Measurements from ENCODE around the gene CPNE5.

The CPNE5 gene

GRCh38 chr6:36829919-36830544 lies 9.2 kb downstream of the CPNE5 start:
- CTCF ChIA-PET = interaction anchor here (0.8 to 14.0 kb wide), 4 partner anchors 10 to 63 kb away, joined by 3 to 128 read pairs (median 4); no protein-coding TSS in a partner anchor

DNA sequence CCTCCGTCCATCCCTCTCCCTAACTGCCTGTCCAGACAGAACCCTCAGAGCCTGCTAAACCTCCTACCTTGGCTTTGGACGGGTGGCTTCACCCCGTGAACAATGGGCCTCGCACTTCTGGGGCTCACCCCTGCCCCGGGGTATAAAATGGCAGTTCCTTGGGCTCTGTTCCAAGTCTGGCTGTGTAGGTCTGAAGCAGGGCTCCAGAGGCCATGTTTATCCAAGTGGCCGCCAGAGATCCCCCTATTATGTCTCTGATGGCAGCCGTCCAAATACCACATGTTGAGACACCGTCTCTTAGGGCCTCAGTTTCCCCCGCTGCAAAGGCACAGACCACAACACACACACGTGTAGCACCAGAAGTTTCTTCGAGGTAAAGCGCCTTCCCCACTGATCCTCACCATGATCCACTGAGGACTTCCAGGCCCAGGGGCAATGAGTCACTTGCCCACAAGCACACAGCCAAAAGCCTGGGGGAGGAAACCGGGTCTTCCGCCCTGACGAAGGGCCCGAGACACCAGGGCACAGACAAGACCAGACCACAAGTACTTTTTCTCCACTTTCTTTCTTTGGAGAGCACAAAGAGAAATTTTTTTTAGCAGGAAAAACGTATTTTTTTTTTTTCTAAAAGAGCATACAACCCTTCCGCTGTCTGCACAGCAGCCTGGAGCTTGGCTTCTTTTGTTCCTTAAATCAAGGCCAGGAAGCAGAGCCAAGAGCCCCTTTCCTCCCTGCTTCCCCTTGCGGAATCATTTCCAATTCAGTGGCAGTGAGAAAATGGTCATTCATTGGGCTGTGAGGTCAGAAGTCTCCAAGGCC lies 11.8 kb downstream of the CPNE5 start:
- H3K4me1 ChIP-seq (ENCODE audit: control extremely low read depth in 1 of 4, control insufficient read depth in 4 of 4, insufficient read depth in 4 of 4, low read length in 3 of 4) = peaks cover 2 to 30% (median 24%) of the 10 kb centered on the region in 4 experiments
- no peaks in the 10 kb centered on the region for H3K9me3 ChIP-seq (ENCODE audit: control extremely low read depth in 1 of 5, control insufficient read depth in 4 of 5, insufficient read depth in 2 of 5, low read depth in 1 of 5, low read length in 4 of 5)
- peak; percentile 90 to 96 (median 94) for DNase-seq
- no peaks in the 10 kb centered on the region for H3K36me3 ChIP-seq (ENCODE audit: control insufficient read depth in 4 of 4, insufficient read depth in 4 of 4, low read length in 3 of 4)
- H3K27ac ChIP-seq (ENCODE audit: insufficient read depth in 1 of 2, low read depth in 1 of 2, low read length in 2 of 2, poor library complexity in 1 of 2, severe bottlenecking in 2 of 2) = no peak overlapping the region
- ChIA-PET CTCF (interaction anchor here (0.9 to 14.0 kb wide), 8 partner anchors 10 to 60 kb away, joined by 3 to 128 read pairs (median 4); no protein-coding TSS in a partner anchor), POLR2A (interaction anchor here (0.5 to 0.6 kb wide), 2 partner anchors 146 to 355 kb away, joined by 3 to 10 read pairs; no protein-coding TSS in a partner anchor)
- 18% methylated on average over 15 of the region's 19 CpGs for WGBS (ENCODE audit: insufficient coverage)
- peaks cover 0 to 2% (median 0%) of the 10 kb centered on the region in 5 experiments for H3K27me3 ChIP-seq (replicated peaks in 2 of 5; ENCODE audit: control insufficient read depth in 4 of 5, insufficient read depth in 5 of 5, low read length in 4 of 5)
- peak overlapping the region in 3 of 7 experiments; percentile 7 to 26 (median 17) for H3K4me3 ChIP-seq (ENCODE audit: control insufficient read depth in 1 of 7, extremely low read depth in 1 of 7, insufficient read depth in 4 of 7, low read depth in 2 of 7, low read length in 6 of 7)

More at GRCh38 chr6:36829919-36830544, 9.2 kb downstream of the CPNE5 start:
- POLR2A ChIA-PET = no interaction called here
- no peak for DNase-seq
- Histone ChIP-seq H3K27me3 (replicated peaks in 2 of 5; ENCODE audit: control insufficient read depth in 4 of 5, insufficient read depth in 5 of 5, low read length in 4 of 5) (no peaks in the 10 kb centered on the region), H3K4me1 (ENCODE audit: control extremely low read depth in 1 of 4, control insufficient read depth in 4 of 4, insufficient read depth in 4 of 4, low read length in 3 of 4) (peaks cover 2 to 30% (median 24%) of the 10 kb centered on the region in 4 experiments), H3K27ac (ENCODE audit: insufficient read depth in 1 of 2, low read depth in 1 of 2, low read length in 2 of 2, poor library complexity in 1 of 2, severe bottlenecking in 2 of 2) (no peak overlapping the region), H3K36me3 (ENCODE audit: control insufficient read depth in 4 of 4, insufficient read depth in 4 of 4, low read length in 3 of 4) (no peaks in the 10 kb centered on the region), H3K9me3 (ENCODE audit: control extremely low read depth in 1 of 5, control insufficient read depth in 4 of 5, insufficient read depth in 2 of 5, low read depth in 1 of 5, low read length in 4 of 5) (no peaks in the 10 kb centered on the region), H3K4me3 (ENCODE audit: control insufficient read depth in 1 of 7, extremely low read depth in 1 of 7, insufficient read depth in 4 of 7, low read depth in 2 of 7, low read length in 6 of 7) (no peak overlapping the region)
- 88% methylated on average over 10 of the region's 11 CpGs for WGBS (ENCODE audit: insufficient coverage)

DNA sequence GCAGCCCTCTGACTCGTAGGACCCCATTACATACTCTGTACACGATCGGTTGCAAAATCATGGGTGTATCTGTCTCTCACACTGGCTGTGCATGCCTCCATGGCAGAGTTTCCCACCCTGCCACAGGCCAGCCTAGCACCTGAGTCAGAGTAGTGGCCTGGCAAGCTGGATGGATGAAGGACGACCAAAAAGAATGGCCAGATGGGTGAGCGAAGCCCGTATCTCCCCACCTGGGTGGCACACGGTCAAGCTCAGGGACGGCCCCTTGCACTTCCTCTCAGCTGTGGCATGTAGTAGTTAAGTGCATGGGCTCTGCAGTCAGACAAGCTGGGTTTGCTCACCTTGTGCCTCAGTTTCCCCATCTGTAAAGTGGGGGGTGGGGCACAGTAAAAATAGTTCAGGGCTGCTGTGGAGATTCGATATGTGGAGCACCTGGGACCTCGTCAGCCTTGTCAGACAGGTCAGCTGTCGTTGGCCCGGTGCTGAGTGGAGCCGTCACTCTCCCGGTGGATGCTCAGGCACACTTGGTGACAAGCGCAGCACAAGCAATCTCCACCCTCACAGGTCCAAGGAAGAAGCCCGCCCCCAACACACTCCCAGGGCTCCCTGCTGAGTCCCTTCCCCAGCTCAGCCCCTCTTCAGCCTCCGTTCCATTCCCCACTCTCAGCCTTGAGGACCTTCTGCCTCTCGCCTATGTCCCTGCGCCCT lies 12.6 kb downstream of the CPNE5 start:
- Histone ChIP-seq H3K27ac (ENCODE audit: insufficient read depth in 1 of 2, low read depth in 1 of 2, low read length in 2 of 2, poor library complexity in 1 of 2, severe bottlenecking in 2 of 2) (no peak overlapping the region), H3K4me1 (ENCODE audit: control extremely low read depth in 1 of 4, control insufficient read depth in 4 of 4, insufficient read depth in 4 of 4, low read length in 3 of 4) (peaks cover 2 to 34% (median 27%) of the 10 kb centered on the region in 4 experiments), H3K36me3 (ENCODE audit: control insufficient read depth in 4 of 4, insufficient read depth in 4 of 4, low read length in 3 of 4) (no peaks in the 10 kb centered on the region), H3K27me3 (replicated peaks in 2 of 5; ENCODE audit: control insufficient read depth in 4 of 5, insufficient read depth in 5 of 5, low read length in 4 of 5) (peaks cover 0 to 2% (median 0%) of the 10 kb centered on the region in 5 experiments), H3K4me3 (ENCODE audit: control insufficient read depth in 1 of 7, extremely low read depth in 1 of 7, insufficient read depth in 4 of 7, low read depth in 2 of 7, low read length in 6 of 7) (no peak overlapping the region), H3K9me3 (ENCODE audit: control extremely low read depth in 1 of 5, control insufficient read depth in 4 of 5, insufficient read depth in 2 of 5, low read depth in 1 of 5, low read length in 4 of 5) (no peaks in the 10 kb centered on the region)
- WGBS (ENCODE audit: insufficient coverage) = 98% methylated on average over 17 of the region's 19 CpGs
- CTCF ChIA-PET = interaction anchor here (0.9 to 14.0 kb wide), 6 partner anchors 11 to 60 kb away, joined by 3 to 128 read pairs (median 4); no protein-coding TSS in a partner anchor
- POLR2A ChIA-PET = no interaction called here
- no peak for DNase-seq

GRCh38 chr6:36825994-36826393 lies 13.2 kb downstream of the CPNE5 start:
- DNase-seq = peak in 2 of 3 donors; percentile 54 to 61
- CTCF ChIA-PET = interaction anchor here (0.7 to 14.0 kb wide), 7 partner anchors 10 to 59 kb away, joined by 3 to 128 read pairs (median 4); no protein-coding TSS in a partner anchor
- Histone ChIP-seq H3K27ac (ENCODE audit: insufficient read depth in 1 of 2, low read depth in 1 of 2, low read length in 2 of 2, poor library complexity in 1 of 2, severe bottlenecking in 2 of 2) (no peak overlapping the region), H3K4me3 (ENCODE audit: control insufficient read depth in 1 of 7, extremely low read depth in 1 of 7, insufficient read depth in 4 of 7, low read depth in 2 of 7, low read length in 6 of 7) (no peak overlapping the region), H3K4me1 (ENCODE audit: control extremely low read depth in 1 of 4, control insufficient read depth in 4 of 4, insufficient read depth in 4 of 4, low read length in 3 of 4) (peaks cover 2 to 39% (median 29%) of the 10 kb centered on the region in 4 experiments), H3K27me3 (replicated peaks in 2 of 5; ENCODE audit: control insufficient read depth in 4 of 5, insufficient read depth in 5 of 5, low read length in 4 of 5) (peaks cover 0 to 2% (median 0%) of the 10 kb centered on the region in 5 experiments), H3K9me3 (ENCODE audit: control extremely low read depth in 1 of 5, control insufficient read depth in 4 of 5, insufficient read depth in 2 of 5, low read depth in 1 of 5, low read length in 4 of 5) (no peaks in the 10 kb centered on the region), H3K36me3 (ENCODE audit: control insufficient read depth in 4 of 4, insufficient read depth in 4 of 4, low read length in 3 of 4) (no peaks in the 10 kb centered on the region)
- 94% methylated on average over 8 of the region's 8 CpGs for WGBS (ENCODE audit: insufficient coverage)
- POLR2A ChIA-PET = no interaction called here

- no peak overlapping the region for H3K27ac ChIP-seq (ENCODE audit: insufficient read depth in 1 of 2, low read depth in 1 of 2, low read length in 2 of 2, poor library complexity in 1 of 2, severe bottlenecking in 2 of 2)
- DNase-seq = no peak
- H3K4me3 ChIP-seq (ENCODE audit: control insufficient read depth in 1 of 7, extremely low read depth in 1 of 7, insufficient read depth in 4 of 7, low read depth in 2 of 7, low read length in 6 of 7) = no peak overlapping the region
- no peaks in the 10 kb centered on the region for H3K9me3 ChIP-seq (ENCODE audit: control extremely low read depth in 1 of 5, control insufficient read depth in 4 of 5, insufficient read depth in 2 of 5, low read depth in 1 of 5, low read length in 4 of 5)
- POLR2A ChIA-PET = no interaction called here
- H3K27me3 ChIP-seq (replicated peaks in 2 of 5; ENCODE audit: control insufficient read depth in 4 of 5, insufficient read depth in 5 of 5, low read length in 4 of 5) = peaks cover 0 to 2% (median 0%) of the 10 kb centered on the region in 5 experiments
- CTCF ChIA-PET = interaction anchor here (0.7 to 14.0 kb wide), 7 partner anchors 10 to 58 kb away, joined by 3 to 128 read pairs (median 4); no protein-coding TSS in a partner anchor
- peaks cover 2 to 45% (median 29%) of the 10 kb centered on the region in 4 experiments for H3K4me1 ChIP-seq (ENCODE audit: control extremely low read depth in 1 of 4, control insufficient read depth in 4 of 4, insufficient read depth in 4 of 4, low read length in 3 of 4)
- WGBS (ENCODE audit: insufficient coverage) = 100% methylated on average over 1 of the region's 6 CpGs
- H3K36me3 ChIP-seq (ENCODE audit: control insufficient read depth in 4 of 4, insufficient read depth in 4 of 4, low read length in 3 of 4) = no peaks in the 10 kb centered on the region
These were observed 13.8 kb downstream of the CPNE5 start for GRCh38 chr6:36825452-36825851.

- Histone ChIP-seq H3K9me3 (ENCODE audit: control extremely low read depth in 1 of 5, control insufficient read depth in 4 of 5, insufficient read depth in 2 of 5, low read depth in 1 of 5, low read length in 4 of 5) (no peaks in the 10 kb centered on the region), H3K4me1 (ENCODE audit: control extremely low read depth in 1 of 4, control insufficient read depth in 4 of 4, insufficient read depth in 4 of 4, low read length in 3 of 4) (peaks cover 2 to 45% (median 29%) of the 10 kb centered on the region in 4 experiments), H3K4me3 (ENCODE audit: control insufficient read depth in 1 of 7, extremely low read depth in 1 of 7, insufficient read depth in 4 of 7, low read depth in 2 of 7, low read length in 6 of 7) (no peak overlapping the region), H3K27ac (ENCODE audit: insufficient read depth in 1 of 2, low read depth in 1 of 2, low read length in 2 of 2, poor library complexity in 1 of 2, severe bottlenecking in 2 of 2) (no peak overlapping the region), H3K36me3 (ENCODE audit: control insufficient read depth in 4 of 4, insufficient read depth in 4 of 4, low read length in 3 of 4) (no peaks in the 10 kb centered on the region), H3K27me3 (replicated peaks in 2 of 5; ENCODE audit: control insufficient read depth in 4 of 5, insufficient read depth in 5 of 5, low read length in 4 of 5) (peaks cover 0 to 2% (median 0%) of the 10 kb centered on the region in 5 experiments)
- ChIA-PET CTCF (interaction anchor here (0.8 to 1.1 kb wide), 3 partner anchors 11 to 28 kb away, joined by 3 to 4 read pairs (median 3); no protein-coding TSS in a partner anchor), POLR2A (no interaction called here)
- no peak for DNase-seq
- WGBS (ENCODE audit: insufficient coverage) = 92% methylated on average over 6 of the region's 7 CpGs
These were observed 15.0 kb downstream of the CPNE5 start for GRCh38 chr6:36824253-36824652.
